MM.1S (cell line): ENCODE data around the gene PARD3.

Experiments used
- DNase-seq: peaks from one replicate; pipeline ENCODE4 v3.0.0-alpha.2; 2015
- H2AFZ ChIP-seq: fragments of 300-600 bp; sonication (generic); 2 replicates; pipeline ENCODE4 v1.6.0; 2016; ENCODE audit warnings: antibody characterized with exemption, low read length
- H3F3A ChIP-seq: fragments of 300-600 bp; sonication (generic); 2 replicates; pipeline ENCODE4 v1.6.1; 2016; ENCODE audit warnings: mild to moderate bottlenecking, antibody characterized with exemption, low read length, moderate library complexity, mixed read lengths; ENCODE audit not compliant: insufficient read depth
- H3K27ac ChIP-seq: fragments of 300-600 bp; sonication (generic); 2 replicates; pipeline ENCODE4 v1.5.1; 2016; ENCODE audit warnings: mild to moderate bottlenecking, low read length
- H3K27me3 ChIP-seq: fragments of 300-600 bp; sonication (generic); replicated peaks from 2 replicates; pipeline ENCODE4 v1.6.0; 2016; ENCODE audit warnings: low read length; ENCODE audit not compliant: insufficient read depth
- H3K36me3 ChIP-seq: fragments of 300-600 bp; sonication (generic); replicated peaks from 2 replicates; pipeline ENCODE4 v1.6.1; 2016; ENCODE audit warnings: mild to moderate bottlenecking, low read length, mixed read lengths; ENCODE audit not compliant: insufficient read depth
- H3K4me1 ChIP-seq: fragments of 300-600 bp; sonication (generic); 2 replicates; pipeline ENCODE4 v1.6.1; 2016; ENCODE audit warnings: low read length, mixed read lengths
- H3K4me2 ChIP-seq: fragments of 300-600 bp; sonication (generic); 2 replicates; pipeline ENCODE4 v1.6.0; 2016; ENCODE audit warnings: low read depth, low read length
- H3K4me3 ChIP-seq: fragments of 300-600 bp; sonication (generic); 2 replicates; pipeline ENCODE4 v1.5.1; 2016; ENCODE audit warnings: low read length, mixed read lengths
- H3K79me2 ChIP-seq: fragments of 300-600 bp; sonication (generic); 2 replicates; pipeline ENCODE4 v1.6.1; 2016; ENCODE audit warnings: mixed run types, low read length, mixed read lengths
- H3K9ac ChIP-seq: fragments of 300-600 bp; sonication (generic); 2 replicates; pipeline ENCODE4 v1.6.1; 2016; ENCODE audit warnings: low read length, mixed read lengths
- H3K9me2 ChIP-seq: fragments of 300-600 bp; sonication (generic); replicated peaks from 2 replicates; pipeline ENCODE4 v1.6.1; 2016; ENCODE audit warnings: mild to moderate bottlenecking, low read length, mixed read lengths; ENCODE audit not compliant: insufficient read depth
- H3K9me3 ChIP-seq: fragments of 300-600 bp; sonication (generic); replicated peaks from 2 replicates; pipeline ENCODE4 v1.6.1; 2016; ENCODE audit warnings: mild to moderate bottlenecking, low read length, mixed read lengths; ENCODE audit not compliant: insufficient read depth
- H4K20me1 ChIP-seq: fragments of 300-600 bp; sonication (generic); 2 replicates; pipeline ENCODE4 v1.6.1; 2016; ENCODE audit warnings: mild to moderate bottlenecking, low read length, moderate library complexity, mixed read lengths; ENCODE audit not compliant: insufficient read depth
- CTCF ChIP-seq: fragments of 300-600 bp; sonication (generic); IDR thresholded peaks from 2 replicates; pipeline ENCODE4 v1.5.1; 2016; ENCODE audit warnings: antibody characterized with exemption, low read length, mixed read lengths
- EZH2 ChIP-seq: fragments of 300-600 bp; sonication (generic); optimal IDR thresholded peaks from 2 replicates; pipeline ENCODE3; 2017; ENCODE audit warnings: low read depth, mild to moderate bottlenecking, antibody characterized with exemption, low read length, mixed read lengths
- EZH2phosphoT487 ChIP-seq: fragments of 300-600 bp; sonication (generic); IDR thresholded peaks from 2 replicates; pipeline ENCODE4 v1.6.1; 2018; ENCODE audit warnings: antibody characterized with exemption, low read length

PARD3 gene

DNA sequence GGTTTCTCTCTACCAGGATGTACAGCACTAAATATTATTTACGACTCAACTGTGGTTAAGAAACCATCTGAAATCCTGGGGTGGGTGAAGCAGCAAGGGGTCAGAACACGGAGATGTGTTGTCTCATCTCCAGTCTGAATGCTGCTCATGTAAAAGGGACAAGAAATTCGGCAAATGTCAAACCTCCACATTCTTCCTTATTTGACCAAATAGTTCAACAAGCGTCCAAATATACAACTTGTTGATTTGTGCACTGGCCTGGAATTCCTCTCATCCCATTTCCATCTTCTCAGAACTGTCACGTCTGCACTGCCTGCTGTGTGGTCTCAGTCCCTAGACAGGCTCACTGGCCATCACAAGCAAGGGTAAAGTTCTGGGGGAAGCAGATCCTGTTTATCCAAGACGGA lies 520.0 kb downstream of the PARD3 start:
- Histone ChIP-seq H3K36me3 (no peaks in the 10 kb centered on the region), H3K27me3 (no peaks in the 10 kb centered on the region), H3K4me2 (no peak overlapping the region), H3K9me2 (no peaks in the 10 kb centered on the region), H3F3A (no peaks in the 10 kb centered on the region), H3K9me3 (no peaks in the 10 kb centered on the region), H3K79me2 (no peaks in the 10 kb centered on the region), H3K9ac (no peak overlapping the region), H2AFZ (no peak overlapping the region), H3K4me1 (no peaks in the 10 kb centered on the region), H3K27ac (no peak overlapping the region), H4K20me1 (no peaks in the 10 kb centered on the region), H3K4me3 (no peak overlapping the region)
- no peak for DNase-seq
- no peak for TF ChIP-seq CTCF
- no peak for TF ChIP-seq EZH2
- no peak for TF ChIP-seq EZH2phosphoT487

DNA sequence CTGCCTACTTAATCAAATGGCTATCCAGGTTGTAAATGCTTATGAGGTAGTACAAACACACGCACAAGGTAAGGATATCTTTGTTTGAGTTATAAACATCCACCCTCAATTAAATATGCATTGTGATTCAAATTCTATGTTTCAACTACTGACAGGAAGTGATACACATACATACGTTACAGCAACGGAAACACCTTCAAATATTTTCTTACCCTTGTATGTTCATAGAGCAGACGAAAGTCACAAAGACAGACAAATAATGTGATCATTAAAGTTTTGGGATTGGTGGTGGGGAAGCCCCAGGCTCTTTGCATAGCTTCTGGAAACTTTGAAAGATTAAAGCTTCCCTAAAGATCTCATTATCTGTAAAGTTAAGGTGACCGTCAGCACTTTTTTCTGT lies 521.0 kb downstream of the PARD3 start:
- no peak overlapping the region for H3K9ac ChIP-seq
- H3K36me3 ChIP-seq, result no peaks in the 10 kb centered on the region
- no peaks in the 10 kb centered on the region for H3K9me2 ChIP-seq
- no peak overlapping the region for H3K4me3 ChIP-seq
- H3K9me3 ChIP-seq, result no peaks in the 10 kb centered on the region
- H3K79me2 ChIP-seq, result no peaks in the 10 kb centered on the region
- no peak overlapping the region for H3K27ac ChIP-seq
- H3K4me1 ChIP-seq, result no peaks in the 10 kb centered on the region
- H3K4me2 ChIP-seq, result no peak overlapping the region
- no peaks in the 10 kb centered on the region for H3K27me3 ChIP-seq
- no peak overlapping the region for H2AFZ ChIP-seq
- no peaks in the 10 kb centered on the region for H3F3A ChIP-seq
- no peak for DNase-seq
- TF ChIP-seq CTCF (no peak), EZH2 (no peak), EZH2phosphoT487 (no peak)
- no peaks in the 10 kb centered on the region for H4K20me1 ChIP-seq

DNA sequence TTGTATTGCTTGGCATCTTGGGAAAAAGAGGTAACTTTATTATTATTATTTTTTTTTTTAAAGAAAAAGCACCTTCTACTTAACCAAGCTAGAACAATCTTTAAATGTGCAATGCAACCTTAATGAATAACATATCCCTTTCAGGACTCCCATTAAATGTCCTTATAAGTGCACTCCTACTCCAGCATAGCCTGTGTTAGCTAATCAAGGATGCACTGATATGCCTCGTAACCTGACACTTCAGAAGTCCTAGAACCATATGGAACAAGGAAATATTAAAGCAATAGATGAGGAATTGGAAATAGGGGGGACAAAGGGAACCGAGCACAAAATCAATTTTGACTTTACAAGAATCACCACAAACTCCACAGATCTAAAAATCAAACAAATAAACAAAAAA lies 522.4 kb downstream of the PARD3 start:
- Histone ChIP-seq H3K27me3 (no peaks in the 10 kb centered on the region), H3K4me2 (no peak overlapping the region), H4K20me1 (no peaks in the 10 kb centered on the region), H2AFZ (no peak overlapping the region), H3K4me3 (no peak overlapping the region), H3K36me3 (no peaks in the 10 kb centered on the region), H3K27ac (no peak overlapping the region), H3K4me1 (no peaks in the 10 kb centered on the region), H3K9me2 (no peaks in the 10 kb centered on the region), H3K9ac (no peak overlapping the region), H3F3A (no peaks in the 10 kb centered on the region), H3K9me3 (no peaks in the 10 kb centered on the region), H3K79me2 (no peaks in the 10 kb centered on the region)
- DNase-seq, result no peak
- TF ChIP-seq EZH2 (no peak), CTCF (no peak), EZH2phosphoT487 (no peak)
